Measurements from ENCODE around the gene MRPL34. TPM values are rescaled to one million over a fixed set of nuclear protein-coding genes. Genes with fewer than 3 reads are reported as not detected.

The MRPL34 gene
- total and polyA plus RNA-seq, 4 donors, result 23.3 to 301 (median 140) TPM

DNA sequence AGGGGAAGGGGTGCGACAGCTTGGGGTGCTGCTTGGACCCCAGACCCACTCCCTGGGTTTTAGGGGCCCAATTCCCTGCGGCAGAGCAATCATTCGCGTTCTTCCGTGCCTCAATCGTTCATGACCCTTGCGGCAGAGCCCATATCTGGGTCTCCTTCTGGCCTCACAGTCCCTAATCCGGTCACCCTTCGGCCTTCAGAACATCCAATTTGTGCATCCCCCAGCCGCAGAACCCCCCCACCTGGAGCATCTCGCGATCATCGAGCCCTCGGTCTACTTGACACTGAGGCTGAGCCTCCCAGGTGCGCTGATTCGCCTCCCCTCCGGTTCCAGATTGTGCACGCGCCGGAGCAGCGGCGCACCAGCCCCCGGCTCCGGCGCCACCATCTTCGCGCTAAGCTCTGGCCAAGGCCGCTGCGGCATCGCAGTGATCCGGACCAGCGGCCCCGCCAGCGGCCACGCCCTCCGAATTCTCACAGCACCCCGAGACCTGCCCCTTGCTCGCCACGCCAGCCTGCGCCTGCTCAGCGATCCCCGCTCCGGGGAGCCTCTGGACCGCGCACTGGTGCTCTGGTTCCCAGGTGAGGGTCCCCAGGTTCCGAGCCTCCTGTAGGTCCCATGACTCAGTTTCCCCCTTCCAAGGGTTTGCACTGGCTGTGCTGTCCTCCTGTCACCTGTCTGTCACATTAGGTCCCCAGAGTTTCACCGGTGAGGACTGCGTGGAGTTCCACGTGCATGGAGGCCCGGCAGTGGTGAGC lies 32.2 kb downstream of the MRPL34 start (continued):
- TF ChIP-seq, protein P1, sequence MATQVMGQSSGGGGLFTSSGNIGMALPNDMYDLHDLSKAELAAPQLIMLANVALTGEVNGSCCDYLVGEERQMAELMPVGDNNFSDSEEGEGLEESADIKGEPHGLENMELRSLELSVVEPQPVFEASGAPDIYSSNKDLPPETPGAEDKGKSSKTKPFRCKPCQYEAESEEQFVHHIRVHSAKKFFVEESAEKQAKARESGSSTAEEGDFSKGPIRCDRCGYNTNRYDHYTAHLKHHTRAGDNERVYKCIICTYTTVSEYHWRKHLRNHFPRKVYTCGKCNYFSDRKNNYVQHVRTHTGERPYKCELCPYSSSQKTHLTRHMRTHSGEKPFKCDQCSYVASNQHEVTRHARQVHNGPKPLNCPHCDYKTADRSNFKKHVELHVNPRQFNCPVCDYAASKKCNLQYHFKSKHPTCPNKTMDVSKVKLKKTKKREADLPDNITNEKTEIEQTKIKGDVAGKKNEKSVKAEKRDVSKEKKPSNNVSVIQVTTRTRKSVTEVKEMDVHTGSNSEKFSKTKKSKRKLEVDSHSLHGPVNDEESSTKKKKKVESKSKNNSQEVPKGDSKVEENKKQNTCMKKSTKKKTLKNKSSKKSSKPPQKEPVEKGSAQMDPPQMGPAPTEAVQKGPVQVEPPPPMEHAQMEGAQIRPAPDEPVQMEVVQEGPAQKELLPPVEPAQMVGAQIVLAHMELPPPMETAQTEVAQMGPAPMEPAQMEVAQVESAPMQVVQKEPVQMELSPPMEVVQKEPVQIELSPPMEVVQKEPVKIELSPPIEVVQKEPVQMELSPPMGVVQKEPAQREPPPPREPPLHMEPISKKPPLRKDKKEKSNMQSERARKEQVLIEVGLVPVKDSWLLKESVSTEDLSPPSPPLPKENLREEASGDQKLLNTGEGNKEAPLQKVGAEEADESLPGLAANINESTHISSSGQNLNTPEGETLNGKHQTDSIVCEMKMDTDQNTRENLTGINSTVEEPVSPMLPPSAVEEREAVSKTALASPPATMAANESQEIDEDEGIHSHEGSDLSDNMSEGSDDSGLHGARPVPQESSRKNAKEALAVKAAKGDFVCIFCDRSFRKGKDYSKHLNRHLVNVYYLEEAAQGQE (IDR thresholded peaks at IDR 0.05), result no peak
- TF ChIP-seq JUND (IDR thresholded peaks at IDR 0.05), result no peak

GRCh38 chr19:17338433-17339078 lies 32.9 kb downstream of the MRPL34 start:
- Histone ChIP-seq H3K9me3 (ENCODE audit: control insufficient read depth in 4 of 4, low read length in 3 of 4) (no peaks in the 10 kb centered on the region), H3K36me3 (ENCODE audit: control insufficient read depth in 4 of 4, insufficient read depth in 3 of 4, low read depth in 1 of 4, low read length in 3 of 4) (no peaks in the 10 kb centered on the region), H3K9ac (ENCODE audit: low read depth in 1 of 2, low read length in 2 of 2) (no peak overlapping the region), H3K4me1 (ENCODE audit: control insufficient read depth in 4 of 4, insufficient read depth in 4 of 4, low read length in 3 of 4) (peaks cover 12 to 42% (median 29%) of the 10 kb centered on the region in 4 donors), H3K4me3 (ENCODE audit: low read depth in 1 of 3, low read length in 3 of 3) (peak overlapping the region in 1 of 3 donors; percentile 94), H3K27ac (ENCODE audit: low read depth in 1 of 2, low read length in 2 of 2) (no peak overlapping the region), H3K27me3 (ENCODE audit: control insufficient read depth in 4 of 4, insufficient read depth in 4 of 4, low read length in 3 of 4) (no peaks in the 10 kb centered on the region)
- DNase-seq (ENCODE audit: low spot score), result no peak
- WGBS, result 96% methylated on average over 30 of the region's 30 CpGs
- no peak for TF ChIP-seq FOXA1 (IDR thresholded peaks at IDR 0.05)
- TF ChIP-seq RXRA (IDR thresholded peaks at IDR 0.05), result no peak
- TF ChIP-seq HNF4G (IDR thresholded peaks at IDR 0.05), result no peak
- no peak for TF ChIP-seq RAD21 (IDR thresholded peaks at IDR 0.05)
- no peak for TF ChIP-seq NR2F2 (IDR thresholded peaks at IDR 0.05)
- TF ChIP-seq, protein P2, sequence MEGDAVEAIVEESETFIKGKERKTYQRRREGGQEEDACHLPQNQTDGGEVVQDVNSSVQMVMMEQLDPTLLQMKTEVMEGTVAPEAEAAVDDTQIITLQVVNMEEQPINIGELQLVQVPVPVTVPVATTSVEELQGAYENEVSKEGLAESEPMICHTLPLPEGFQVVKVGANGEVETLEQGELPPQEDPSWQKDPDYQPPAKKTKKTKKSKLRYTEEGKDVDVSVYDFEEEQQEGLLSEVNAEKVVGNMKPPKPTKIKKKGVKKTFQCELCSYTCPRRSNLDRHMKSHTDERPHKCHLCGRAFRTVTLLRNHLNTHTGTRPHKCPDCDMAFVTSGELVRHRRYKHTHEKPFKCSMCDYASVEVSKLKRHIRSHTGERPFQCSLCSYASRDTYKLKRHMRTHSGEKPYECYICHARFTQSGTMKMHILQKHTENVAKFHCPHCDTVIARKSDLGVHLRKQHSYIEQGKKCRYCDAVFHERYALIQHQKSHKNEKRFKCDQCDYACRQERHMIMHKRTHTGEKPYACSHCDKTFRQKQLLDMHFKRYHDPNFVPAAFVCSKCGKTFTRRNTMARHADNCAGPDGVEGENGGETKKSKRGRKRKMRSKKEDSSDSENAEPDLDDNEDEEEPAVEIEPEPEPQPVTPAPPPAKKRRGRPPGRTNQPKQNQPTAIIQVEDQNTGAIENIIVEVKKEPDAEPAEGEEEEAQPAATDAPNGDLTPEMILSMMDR (IDR thresholded peaks at IDR 0.05; ENCODE audit: low read depth, low read length, missing input control), result no peak
- TF ChIP-seq, protein P3, sequence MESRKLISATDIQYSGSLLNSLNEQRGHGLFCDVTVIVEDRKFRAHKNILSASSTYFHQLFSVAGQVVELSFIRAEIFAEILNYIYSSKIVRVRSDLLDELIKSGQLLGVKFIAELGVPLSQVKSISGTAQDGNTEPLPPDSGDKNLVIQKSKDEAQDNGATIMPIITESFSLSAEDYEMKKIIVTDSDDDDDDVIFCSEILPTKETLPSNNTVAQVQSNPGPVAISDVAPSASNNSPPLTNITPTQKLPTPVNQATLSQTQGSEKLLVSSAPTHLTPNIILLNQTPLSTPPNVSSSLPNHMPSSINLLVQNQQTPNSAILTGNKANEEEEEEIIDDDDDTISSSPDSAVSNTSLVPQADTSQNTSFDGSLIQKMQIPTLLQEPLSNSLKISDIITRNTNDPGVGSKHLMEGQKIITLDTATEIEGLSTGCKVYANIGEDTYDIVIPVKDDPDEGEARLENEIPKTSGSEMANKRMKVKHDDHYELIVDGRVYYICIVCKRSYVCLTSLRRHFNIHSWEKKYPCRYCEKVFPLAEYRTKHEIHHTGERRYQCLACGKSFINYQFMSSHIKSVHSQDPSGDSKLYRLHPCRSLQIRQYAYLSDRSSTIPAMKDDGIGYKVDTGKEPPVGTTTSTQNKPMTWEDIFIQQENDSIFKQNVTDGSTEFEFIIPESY (IDR thresholded peaks at IDR 0.05), result no peak
- TF ChIP-seq YY1 (IDR thresholded peaks at IDR 0.05), result no peak
- no peak for TF ChIP-seq EGR1 (IDR thresholded peaks at IDR 0.05; ENCODE audit: low read depth in 2 of 2)
- TF ChIP-seq JUND (IDR thresholded peaks at IDR 0.05), result no peak
- TF ChIP-seq, protein P1 (IDR thresholded peaks at IDR 0.05), result no peak
